Activated T-cell treated with anti-CD3 and anti-CD28 coated beads, Interleukin-2, amount 50 U/mL, for 48 hours (primary cell): ENCODE measurements around the gene TFRC.
"Not testable (repeated sequence)": the region's sequence is repeated elsewhere in the genome, so short reads cannot be mapped to it uniquely, and the experiment has no call there.

Source experiments
- DNase-seq, 2 experiments: peaks; one replicate each; pipeline ENCODE4 v3.0.0-alpha.2; 2020

Gene TFRC

DNA sequence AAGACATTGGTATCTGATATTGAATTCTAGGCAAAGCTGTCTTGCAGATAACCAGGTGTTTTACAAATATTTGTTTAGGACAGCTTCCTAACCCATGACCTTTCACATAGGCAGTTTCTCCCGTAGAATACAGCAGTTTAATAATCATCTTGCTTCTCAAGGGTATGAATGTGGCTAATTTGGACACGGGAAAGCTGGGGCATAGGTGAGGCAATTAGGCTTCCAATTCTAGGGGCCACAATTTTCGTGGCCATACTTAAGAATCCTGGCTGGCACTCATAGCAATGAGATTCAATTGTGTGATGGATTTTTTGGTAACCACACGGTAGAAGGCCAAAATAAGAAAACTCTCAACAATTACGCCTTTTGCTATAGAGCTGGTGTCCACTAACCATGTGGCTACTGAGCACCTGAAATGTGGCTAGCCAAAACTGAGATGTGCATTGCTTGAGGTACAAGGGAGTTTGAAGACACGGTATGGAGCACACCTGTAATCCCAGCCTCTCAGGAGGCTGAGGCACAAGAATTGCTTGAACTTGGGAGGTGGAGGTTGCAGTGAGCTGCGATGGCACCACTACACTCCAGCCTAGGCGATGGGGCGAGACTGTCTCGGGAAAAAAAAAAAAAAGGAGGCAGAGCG is 34.4 kb downstream of the TFRC start:
- DNase-seq: no peak

DNA sequence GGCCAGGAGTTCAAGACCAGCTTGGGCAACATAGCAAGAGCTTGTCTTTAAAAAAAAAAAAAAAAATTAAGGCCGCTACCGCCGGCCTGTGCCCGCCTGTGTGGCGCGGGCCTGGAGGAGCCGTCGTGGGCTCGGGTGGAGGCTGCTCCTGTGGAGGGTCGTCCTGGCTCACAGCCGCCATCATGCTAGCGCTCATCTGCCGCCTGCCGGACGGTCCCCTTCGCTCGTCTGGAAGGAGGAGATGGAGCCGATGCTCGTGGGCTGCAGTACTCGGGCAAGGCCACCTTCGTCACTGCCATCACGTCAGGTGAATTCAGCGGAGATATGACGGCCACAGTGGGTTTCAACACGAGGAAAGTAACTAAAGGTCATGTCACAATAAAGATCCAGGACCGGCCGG is 37.4 kb downstream of the TFRC start:
- DNase-seq: no peak

DNA sequence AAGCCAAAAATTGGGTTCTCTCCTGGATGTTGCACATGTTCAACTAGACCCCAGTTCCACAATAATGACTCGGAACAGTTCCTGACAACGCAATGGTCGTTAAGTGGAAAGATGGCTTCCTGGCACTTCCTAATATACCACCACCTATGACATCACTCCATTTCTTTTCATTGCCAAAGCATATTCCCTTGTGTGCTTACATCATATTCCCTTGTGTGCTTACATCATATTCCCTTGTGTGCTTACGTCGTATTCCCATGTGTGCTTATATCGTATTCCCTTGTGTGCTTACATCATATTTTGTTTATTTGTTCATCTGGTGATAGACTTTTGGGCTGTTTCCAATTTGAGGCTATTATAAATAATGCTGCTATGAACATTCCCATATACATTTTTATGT is 39.2 kb downstream of the TFRC start:
- no peak for DNase-seq

- DNase-seq: no peak
Observed at GRCh38 chr3:196039359-196039758, 42.5 kb downstream of the TFRC start.

DNA sequence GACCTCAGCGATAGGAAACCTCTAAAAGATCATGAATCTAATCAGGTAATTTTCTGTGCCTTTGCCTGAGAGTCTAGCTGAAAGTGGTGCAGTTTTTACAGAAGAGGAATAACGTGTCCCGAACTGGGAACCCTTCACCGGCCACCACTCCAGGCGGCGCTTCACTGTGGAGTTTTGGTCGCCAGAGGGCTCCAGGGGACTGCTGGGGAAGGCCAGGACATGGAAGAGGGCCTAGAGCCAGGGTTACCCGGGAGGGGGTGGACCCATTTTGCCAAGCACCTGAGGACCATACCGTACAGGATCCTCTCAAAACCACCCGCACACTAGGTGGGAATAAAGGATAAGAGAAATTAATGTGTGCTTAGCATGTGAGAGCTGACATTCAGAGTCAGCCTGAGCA is 55.8 kb downstream of the TFRC start:
- not testable (repeated sequence) for DNase-seq

GRCh38 chr3:196024968-196025367 is 56.9 kb downstream of the TFRC start:
- DNase-seq: no peak

GRCh38 chr3:196023947-196024346 is 57.9 kb downstream of the TFRC start:
- DNase-seq: no peak

GRCh38 chr3:196022499-196022878 is 59.4 kb downstream of the TFRC start:
- DNase-seq: not testable (repeated sequence)

- no peak for DNase-seq
Observed at GRCh38 chr3:196020373-196020772, 61.5 kb downstream of the TFRC start.

GRCh38 chr3:196019576-196019975 is 62.3 kb downstream of the TFRC start:
- DNase-seq: not testable (repeated sequence)

DNA sequence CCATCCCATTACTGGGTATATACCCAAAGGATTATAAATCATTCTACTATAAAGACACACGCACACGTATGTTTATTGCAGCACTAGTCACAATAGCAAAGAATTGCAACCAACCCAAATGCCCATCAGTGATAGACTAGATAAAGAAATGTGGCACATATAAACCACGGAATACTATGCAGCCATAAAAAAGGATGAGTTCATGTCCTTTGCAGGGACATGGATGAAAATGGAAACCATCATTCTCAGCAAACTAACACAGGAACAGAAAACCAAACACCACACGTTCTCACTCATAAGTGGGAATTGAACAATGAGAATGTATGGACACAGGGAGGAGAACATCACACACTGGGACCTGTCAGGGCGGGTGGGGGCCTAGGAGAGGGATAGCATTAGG is 63.7 kb downstream of the TFRC start:
- DNase-seq: not testable (repeated sequence)

DNA sequence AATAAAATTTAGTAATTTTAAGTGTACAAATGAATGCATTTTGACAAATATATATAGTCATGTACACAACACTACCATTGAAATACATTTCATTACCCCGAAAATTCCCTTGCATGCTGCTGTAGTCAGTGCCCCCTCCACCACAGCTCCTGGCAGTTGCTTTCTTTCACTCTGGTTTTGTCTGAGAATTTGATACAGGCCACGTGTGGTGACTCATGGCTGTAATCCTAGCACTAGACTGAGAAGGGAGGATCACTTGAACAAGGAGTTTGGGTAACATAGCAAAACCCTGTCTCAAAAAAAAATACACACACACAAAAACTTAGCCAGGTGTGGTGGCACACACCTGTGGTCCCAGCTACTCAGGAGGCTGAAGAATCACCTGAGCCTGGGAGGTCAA is 65.4 kb downstream of the TFRC start:
- no peak for DNase-seq

DNA sequence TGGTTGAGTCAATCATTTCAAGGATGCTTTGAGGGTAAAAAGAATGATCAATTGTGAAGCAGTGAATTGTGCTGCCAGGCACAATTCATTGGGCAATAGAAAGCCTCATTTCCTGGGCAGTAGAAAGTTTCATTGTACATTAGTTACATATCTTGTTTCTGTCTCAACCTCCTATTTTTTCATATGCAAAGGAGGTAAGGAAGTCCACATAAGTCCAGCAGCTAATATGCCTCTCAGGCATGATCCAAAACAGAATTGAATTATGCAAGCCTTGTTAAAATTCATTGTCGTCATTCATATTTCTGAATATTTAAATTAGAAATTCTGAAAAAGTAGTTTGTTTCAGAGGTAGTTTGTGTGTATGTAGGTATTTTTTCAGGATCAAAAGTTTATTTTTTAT is 65.8 kb downstream of the TFRC start:
- DNase-seq: no peak

GRCh38 chr3:196013587-196014487 is 68.1 kb downstream of the TFRC start:
- DNase-seq: no peak

GRCh38 chr3:196012941-196013476 is 68.9 kb downstream of the TFRC start:
- no peak for DNase-seq

GRCh38 chr3:196012481-196012880 is 69.4 kb downstream of the TFRC start:
- DNase-seq: no peak

DNA sequence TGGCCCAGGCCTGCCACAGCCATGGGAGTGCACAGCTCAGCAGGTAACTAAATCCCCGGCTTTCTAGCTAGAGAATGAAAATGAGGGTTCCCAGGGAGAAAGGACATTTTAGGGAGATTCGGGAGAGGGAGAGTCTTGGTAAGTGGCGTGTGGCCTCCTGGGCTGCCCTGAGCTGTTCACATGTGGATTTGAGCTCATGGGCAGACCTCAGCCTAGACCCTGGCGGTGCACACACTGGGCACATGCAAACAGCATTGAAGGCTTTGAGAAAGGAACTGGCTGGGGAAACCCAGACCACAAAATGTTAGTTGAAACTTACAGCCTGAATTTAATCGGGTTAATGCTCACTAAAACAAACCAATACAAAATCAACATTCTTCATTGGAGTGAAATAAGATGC is 72.4 kb downstream of the TFRC start:
- DNase-seq: no peak

- no peak for DNase-seq
Observed at GRCh38 chr3:196008929-196009328, 73.0 kb downstream of the TFRC start.

DNA sequence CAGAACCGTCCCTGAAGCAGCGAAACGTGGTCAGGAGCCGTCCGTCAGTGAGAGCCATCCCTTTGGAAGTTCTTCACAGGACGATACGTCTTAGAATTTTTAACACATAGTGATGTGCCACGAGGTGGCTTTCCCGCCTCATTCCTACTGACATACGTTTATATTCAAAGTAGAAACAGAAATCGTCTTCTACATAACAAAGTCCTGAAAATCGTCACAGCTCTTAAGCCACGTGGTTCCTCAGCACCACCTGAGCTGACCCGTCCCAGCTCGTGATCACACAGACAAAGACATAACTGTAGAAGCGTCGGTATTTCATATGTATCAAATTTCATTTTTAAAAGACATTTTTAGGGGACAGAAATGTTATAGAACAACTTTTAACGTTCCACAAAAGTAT is 73.5 kb downstream of the TFRC start:
- DNase-seq: no peak

GRCh38 chr3:196007744-196008335 is 74.0 kb downstream of the TFRC start:
- DNase-seq: no peak

DNA sequence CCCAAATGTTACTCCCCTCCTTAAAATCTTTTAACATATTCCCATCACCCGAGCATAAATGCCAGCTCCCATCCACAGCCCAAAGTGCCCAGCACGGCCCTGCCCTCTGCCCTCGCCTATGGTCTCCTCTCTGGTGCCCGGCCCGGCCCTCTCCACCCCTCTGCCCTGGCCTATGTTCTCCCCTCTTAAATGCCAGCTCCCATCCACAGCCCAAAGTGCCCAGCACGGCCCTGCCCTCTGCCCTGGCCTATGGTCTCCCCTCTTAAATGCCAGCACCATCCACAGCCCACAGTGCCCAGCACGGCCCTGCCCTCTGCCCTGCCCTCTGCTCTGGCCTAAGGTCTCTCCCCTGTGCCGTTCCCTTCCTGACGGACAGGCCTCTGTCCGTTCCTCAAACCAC is 76.6 kb downstream of the TFRC start:
- DNase-seq: not testable (repeated sequence)

DNA sequence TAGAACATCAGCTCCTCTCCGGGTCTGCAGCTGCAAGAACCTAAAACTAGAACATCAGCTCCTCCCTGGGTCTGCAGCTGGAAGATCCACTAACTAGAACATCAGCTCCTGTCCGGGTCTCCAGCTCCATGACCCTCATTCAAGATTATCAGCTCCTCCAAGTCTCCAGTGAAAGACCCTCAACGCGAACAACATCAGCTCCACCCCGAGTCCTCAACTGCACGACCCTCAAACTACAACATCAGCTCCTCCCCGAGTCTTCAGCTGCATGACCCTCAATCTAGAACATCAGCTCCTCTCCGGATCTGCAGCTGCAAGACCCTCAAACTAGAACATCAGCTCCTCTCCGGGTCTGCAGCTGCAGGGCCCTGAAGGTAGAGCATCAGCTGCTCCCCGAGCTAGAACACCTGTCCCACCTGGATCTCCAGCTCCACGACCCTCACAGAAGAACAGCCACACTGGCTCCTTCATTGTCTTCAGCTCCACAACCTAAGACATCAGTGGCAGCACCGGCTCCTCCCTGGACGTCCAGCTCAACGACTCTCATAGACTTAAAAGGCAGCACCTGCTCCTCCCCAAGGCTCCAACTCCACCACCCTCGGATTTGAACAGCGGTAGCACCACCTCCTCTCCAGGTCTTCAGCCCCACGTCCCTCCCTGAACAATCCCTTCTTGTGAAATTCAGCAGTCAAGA is 77.4 kb downstream of the TFRC start:
- not testable (repeated sequence) for DNase-seq

DNA sequence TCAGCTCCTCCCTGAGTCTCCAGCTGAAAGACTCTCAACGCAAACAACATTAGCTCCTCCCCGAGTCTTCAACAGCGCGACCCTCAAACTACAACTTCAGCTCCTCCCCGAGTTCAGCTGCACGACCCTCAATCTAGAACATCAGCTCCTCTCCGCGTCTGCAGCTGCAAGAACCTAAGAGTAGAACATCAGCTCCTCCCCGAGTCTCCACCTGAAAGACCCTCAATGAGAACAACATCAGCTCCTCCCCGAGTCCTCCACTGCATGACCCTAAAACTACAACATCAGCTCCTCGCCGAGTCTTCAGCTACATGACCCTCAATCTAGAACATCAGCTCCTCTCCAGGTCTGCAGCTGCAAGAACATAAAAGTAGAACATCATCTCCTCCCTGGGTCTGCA is 78.3 kb downstream of the TFRC start:
- DNase-seq: no peak
